Progenitor cell of endocrine pancreas (in vitro differentiated cells): ENCODE measurements around the gene PARP16. TPM values are rescaled to one million over a fixed set of nuclear protein-coding genes. Genes with fewer than 3 reads are reported as not detected.

ENCODE experiments used
- DNase-seq: peaks from one replicate; pipeline ENCODE4 v3.0.0; 2021; ENCODE audit warnings: low spot score; ENCODE audit not compliant: unreplicated experiment
- H3K27ac Mint-ChIP-seq: 2 replicates; pipeline ENCODE4 v1.8.0; 2021; ENCODE audit warnings: mild to moderate bottlenecking, moderate library complexity, mixed read lengths
- H3K27me3 Mint-ChIP-seq: 2 replicates; pipeline ENCODE4 v1.8.0; 2021; ENCODE audit warnings: mixed read lengths
- H3K36me3 Mint-ChIP-seq: 2 replicates; pipeline ENCODE4 v1.8.0; 2022; ENCODE audit warnings: mixed read lengths; ENCODE audit not compliant: insufficient read depth
- H3K4me1 Mint-ChIP-seq: 2 replicates; pipeline ENCODE4 v1.8.0; 2021; ENCODE audit warnings: low read depth, mixed read lengths
- H3K4me3 Mint-ChIP-seq: 2 replicates; pipeline ENCODE4 v1.8.0; 2021; ENCODE audit warnings: low read depth, mild to moderate bottlenecking, moderate library complexity, mixed read lengths
- H3K9me3 Mint-ChIP-seq: 2 replicates; pipeline ENCODE4 v1.8.0; 2021; ENCODE audit warnings: low read depth, mixed read lengths
- CTCF ChIP-seq: fragments of 200-600 bp; sonication (generic); IDR thresholded peaks from one replicate; pipeline ENCODE4 v1.5.0; 2021; ENCODE audit warnings: antibody characterized with exemption, mild to moderate bottlenecking; ENCODE audit not compliant: unreplicated experiment
- total RNA-seq: library from RNA; stranded (reverse); gene quantifications from 2 replicates; pipeline ENCODE4 v1.2.1, GENCODE V29; 2021

The PARP16 gene
- total RNA-seq, 1 donor from 2014 or later = 10.5 TPM

GRCh38 chr15:65254356-65254755 lies 32.3 kb downstream of the PARP16 start:
- H3K27ac Mint-ChIP-seq = no peak overlapping the region
- peaks cover 6% of the 10 kb centered on the region for H3K4me1 Mint-ChIP-seq
- H3K36me3 Mint-ChIP-seq = peaks cover 9% of the 10 kb centered on the region
- no peak for TF ChIP-seq CTCF
- H3K9me3 Mint-ChIP-seq = no peaks in the 10 kb centered on the region
- no peaks in the 10 kb centered on the region for H3K27me3 Mint-ChIP-seq
- no peak overlapping the region for H3K4me3 Mint-ChIP-seq
- no peak for DNase-seq

DNA sequence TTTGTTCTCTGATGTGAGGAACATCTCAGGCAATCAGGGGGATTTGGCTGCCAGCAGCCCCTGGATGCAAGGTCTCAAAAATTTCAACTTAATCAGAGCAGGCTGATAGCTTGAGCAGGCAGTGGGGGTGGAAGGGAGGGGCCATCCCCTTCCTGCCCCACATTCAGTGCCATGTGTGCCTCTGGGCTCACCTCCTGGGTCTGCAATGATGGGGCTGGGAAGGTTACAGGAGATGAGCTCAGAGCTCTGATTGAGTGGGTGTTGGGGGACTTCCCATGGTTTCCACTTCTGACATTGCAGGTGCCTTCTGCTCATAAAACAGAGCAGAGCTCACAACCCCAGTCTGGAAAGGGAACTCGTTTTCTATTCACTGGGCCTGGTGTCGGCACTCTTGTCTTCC lies 37.0 kb downstream of the PARP16 start:
- no peaks in the 10 kb centered on the region for H3K27me3 Mint-ChIP-seq
- no peak overlapping the region for H3K4me3 Mint-ChIP-seq
- DNase-seq = no peak
- no peak for TF ChIP-seq CTCF
- peaks cover 7% of the 10 kb centered on the region for H3K36me3 Mint-ChIP-seq
- H3K9me3 Mint-ChIP-seq = no peaks in the 10 kb centered on the region
- H3K27ac Mint-ChIP-seq = no peak overlapping the region
- H3K4me1 Mint-ChIP-seq = peaks cover 11% of the 10 kb centered on the region

- peaks cover 5% of the 10 kb centered on the region for H3K36me3 Mint-ChIP-seq
- H3K27me3 Mint-ChIP-seq = no peaks in the 10 kb centered on the region
- DNase-seq = no peak
- H3K4me1 Mint-ChIP-seq = peaks cover 11% of the 10 kb centered on the region
- TF ChIP-seq CTCF = no peak
- no peak overlapping the region for H3K4me3 Mint-ChIP-seq
- H3K27ac Mint-ChIP-seq = peak overlapping the region; percentile 52
- no peaks in the 10 kb centered on the region for H3K9me3 Mint-ChIP-seq
Measured at GRCh38 chr15:65248511-65249255, 38.0 kb downstream of the PARP16 start.

DNA sequence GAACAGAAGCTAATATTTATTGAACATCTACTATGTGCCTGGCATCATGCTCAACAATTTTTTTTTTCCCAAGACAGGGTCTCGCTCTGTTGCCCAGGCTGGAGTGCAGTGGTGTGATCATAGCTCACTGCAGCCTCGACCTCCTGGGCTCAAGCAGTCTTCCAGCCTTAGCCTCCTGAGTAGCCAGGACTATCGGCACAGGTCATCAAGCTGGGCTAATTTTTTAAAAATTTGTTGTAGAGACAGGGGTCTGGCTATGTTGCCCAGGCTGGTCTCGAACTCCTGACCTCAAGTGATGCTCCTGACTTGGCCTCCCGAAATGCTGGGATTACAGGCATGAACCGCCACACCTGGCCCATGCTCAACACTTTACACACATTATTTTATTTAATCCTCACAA lies 39.7 kb downstream of the PARP16 start:
- Mint-ChIP-seq H3K36me3 (peaks cover 5% of the 10 kb centered on the region), H3K27ac (no peak overlapping the region), H3K9me3 (no peaks in the 10 kb centered on the region), H3K27me3 (no peaks in the 10 kb centered on the region), H3K4me1 (peaks cover 11% of the 10 kb centered on the region), H3K4me3 (no peak overlapping the region)
- no peak for TF ChIP-seq CTCF
- DNase-seq = no peak

- H3K9me3 Mint-ChIP-seq = no peaks in the 10 kb centered on the region
- no peak for TF ChIP-seq CTCF
- H3K27ac Mint-ChIP-seq = peak overlapping the region; percentile 49
- H3K4me3 Mint-ChIP-seq = no peak overlapping the region
- peaks cover 5% of the 10 kb centered on the region for H3K36me3 Mint-ChIP-seq
- peaks cover 11% of the 10 kb centered on the region for H3K4me1 Mint-ChIP-seq
- H3K27me3 Mint-ChIP-seq = no peaks in the 10 kb centered on the region
- DNase-seq = no peak
Measured at GRCh38 chr15:65246026-65246714, 40.5 kb downstream of the PARP16 start.
